Forelimb muscle (tissue), 1 donor: ENCODE measurements around the gene EML1. TPM values are rescaled to one million over a fixed set of nuclear protein-coding genes. Genes with fewer than 3 reads are reported as not detected.

Experiments used
- DNase-seq: peaks from one replicate; pipeline ENCODE4 v3.0.0-alpha.2; 2013; ENCODE audit warnings: low read depth
- polyA plus RNA-seq: library from polyadenylated mRNA; unstranded; fragments of 120-200 nt; gene quantifications from one replicate; pipeline ENCODE4 v1.2.1, GENCODE V29; 2013; ENCODE audit not compliant: insufficient read length

The EML1 gene
- polyA plus RNA-seq, 1 donor, result 39.5 TPM

DNA sequence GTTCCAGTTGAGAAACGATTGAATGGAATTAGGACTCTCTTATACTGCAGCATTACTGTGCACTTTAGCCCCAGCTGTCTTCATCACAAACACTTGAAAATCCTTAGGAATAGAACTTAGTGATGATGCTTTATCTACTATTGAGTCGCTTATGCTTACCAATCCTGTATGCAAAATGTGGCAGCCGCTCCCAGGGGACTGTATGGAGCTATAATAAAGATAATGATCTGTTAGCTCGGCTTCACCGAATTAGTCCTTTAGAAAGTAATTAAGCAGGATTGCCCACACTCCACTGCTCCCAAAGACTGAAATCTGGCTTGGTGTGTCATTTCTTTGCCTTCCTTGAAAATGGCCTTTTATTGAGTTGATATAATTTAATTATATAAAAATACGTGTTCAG is 10.6 kb downstream of the EML1 start:
- DNase-seq, result no peak

DNA sequence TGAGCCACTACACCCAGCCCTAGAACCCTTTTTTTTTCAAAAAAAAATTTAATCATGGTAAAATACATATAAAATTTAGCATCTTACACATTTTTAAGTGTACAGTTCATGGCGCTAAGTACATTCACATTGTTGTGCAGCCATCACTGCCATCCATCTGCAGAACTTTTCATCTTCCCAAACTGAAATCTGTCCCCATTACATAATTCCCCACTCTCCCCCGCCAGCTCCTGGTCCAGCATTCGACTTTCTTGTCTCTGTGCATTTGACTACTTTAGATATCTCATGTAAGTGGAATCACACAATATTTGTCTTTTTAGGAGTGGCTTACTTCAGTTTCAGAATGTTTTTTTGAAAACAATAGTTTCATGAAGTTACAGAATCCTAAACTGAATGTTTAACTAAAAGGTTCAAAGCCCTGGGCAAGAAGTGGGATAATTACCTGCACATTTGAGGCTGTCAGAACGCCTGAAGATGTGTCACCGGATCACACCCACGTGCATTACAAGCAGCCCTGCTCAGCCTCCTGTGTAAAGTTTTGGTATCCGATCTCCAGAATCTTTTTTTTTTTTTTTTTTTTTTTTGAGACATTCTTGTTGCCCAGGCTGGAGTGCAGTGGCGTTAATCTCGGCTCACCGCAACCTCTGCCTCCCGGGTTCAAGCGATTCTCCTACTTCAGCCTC is 12.7 kb downstream of the EML1 start:
- no peak for DNase-seq

- DNase-seq, result no peak
Observed at GRCh38 chr14:99806836-99807235, 13.6 kb downstream of the EML1 start.

- DNase-seq, result no peak
Observed at GRCh38 chr14:99807413-99808153, 14.4 kb downstream of the EML1 start.

DNA sequence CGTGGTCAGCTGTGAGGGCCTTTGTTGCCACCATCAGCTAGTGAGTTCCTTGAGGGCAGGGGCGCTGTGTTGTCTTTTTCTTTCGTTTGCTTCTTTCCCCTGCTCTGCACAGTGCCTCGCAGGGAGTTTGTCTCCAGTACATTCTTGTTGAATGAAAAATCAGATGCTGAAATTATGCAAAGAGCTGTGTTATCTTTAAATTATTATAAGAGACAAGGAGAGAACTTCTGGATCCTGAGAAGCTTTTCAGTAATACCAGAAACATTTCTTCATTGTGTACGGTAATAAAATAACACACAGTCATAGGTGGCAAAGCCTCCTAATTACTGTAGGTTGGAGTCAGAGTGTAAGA is 14.9 kb downstream of the EML1 start:
- no peak for DNase-seq

GRCh38 chr14:99808515-99808914 is 15.3 kb downstream of the EML1 start:
- DNase-seq, result no peak

DNA sequence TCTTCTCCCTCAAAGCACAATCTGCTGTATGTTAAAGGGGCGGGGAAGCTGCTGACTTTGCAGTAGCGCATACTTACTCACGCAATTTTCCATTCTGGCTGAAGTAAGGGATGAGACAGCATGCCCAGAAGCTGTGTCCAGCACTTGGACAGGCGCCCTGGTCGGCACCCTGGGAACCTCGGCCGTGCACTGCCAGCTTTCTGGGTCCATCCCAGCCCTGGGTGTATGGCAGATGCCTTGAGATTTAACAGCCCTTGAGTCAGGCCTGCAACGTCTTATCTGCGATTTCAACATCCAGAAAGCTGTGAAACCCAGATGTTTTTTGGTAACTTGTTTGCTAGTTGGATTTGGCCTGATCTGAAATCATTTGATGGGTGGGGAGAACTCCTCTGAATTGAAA is 16.1 kb downstream of the EML1 start:
- DNase-seq, result no peak

- DNase-seq, result no peak
Observed at GRCh38 chr14:99809859-99810558, 16.8 kb downstream of the EML1 start.

DNA sequence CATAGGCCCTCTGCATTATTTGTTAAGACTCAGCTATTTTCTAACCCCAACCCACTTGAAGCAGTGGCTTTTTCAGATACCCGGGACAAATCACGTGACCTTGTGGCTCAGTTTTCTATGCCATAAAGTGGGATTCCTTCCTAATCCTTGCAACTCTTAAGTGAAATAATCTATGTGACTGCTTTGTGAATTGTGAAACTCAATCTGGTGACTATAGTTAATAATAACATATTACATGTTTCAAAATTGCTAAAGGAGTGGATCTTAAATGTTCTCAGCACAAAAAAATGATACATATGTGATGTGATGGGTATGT is 17.3 kb downstream of the EML1 start:
- DNase-seq, result no peak

DNA sequence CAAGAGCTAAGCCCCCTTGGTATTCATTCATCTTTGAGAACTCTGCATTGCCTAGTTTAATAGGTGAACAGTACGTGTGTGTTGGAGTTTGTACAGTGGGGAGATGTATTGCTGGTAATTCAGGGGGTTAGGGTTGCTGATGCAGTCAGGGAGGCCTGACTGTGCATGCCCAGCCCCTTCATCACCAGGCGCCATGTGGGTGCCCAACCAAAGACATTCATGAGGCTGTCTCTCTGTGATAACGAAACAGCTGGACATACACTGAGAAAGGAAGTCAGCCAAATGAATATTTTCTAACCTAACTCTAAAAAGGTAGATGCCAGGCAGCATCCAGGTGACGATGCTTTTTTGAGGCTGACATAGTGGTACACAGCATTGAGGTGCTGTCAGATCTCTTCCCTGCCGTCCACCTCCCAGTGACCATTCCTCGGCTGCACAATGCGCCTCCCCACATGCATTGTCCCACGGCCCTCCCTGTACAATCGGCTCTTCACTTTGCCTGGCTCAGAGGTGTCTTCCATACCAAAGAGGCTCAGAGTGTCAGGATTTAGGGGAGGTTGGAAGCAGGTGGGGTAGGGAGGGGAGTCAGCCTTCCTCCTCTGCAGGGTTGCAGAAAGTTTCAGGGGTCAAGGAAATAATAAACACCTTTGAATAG is 19.0 kb downstream of the EML1 start:
- DNase-seq, result no peak

DNA sequence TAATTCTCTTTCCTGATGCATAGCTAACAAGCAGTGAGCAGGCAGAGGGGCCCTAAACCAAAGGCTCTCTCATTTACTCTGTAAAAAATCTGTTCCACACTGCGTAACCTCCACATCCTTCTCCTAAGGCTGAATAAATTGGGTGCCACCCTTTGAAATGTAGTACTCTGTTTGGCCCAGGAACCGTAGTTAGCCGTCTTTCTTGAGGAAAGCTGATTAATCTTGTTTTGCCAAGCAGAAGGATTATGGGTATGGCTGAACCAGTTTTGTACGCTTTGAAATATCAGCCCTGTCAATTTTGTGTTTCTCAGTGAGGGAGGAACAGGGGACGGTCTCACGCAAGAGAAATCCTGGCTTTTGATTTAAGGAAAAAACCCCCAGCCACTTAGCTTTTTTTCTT is 19.7 kb downstream of the EML1 start:
- no peak for DNase-seq

GRCh38 chr14:99815696-99816095 is 22.5 kb downstream of the EML1 start:
- DNase-seq, result no peak

- DNase-seq, result no peak
Observed at GRCh38 chr14:99816217-99816616, 23.0 kb downstream of the EML1 start.

DNA sequence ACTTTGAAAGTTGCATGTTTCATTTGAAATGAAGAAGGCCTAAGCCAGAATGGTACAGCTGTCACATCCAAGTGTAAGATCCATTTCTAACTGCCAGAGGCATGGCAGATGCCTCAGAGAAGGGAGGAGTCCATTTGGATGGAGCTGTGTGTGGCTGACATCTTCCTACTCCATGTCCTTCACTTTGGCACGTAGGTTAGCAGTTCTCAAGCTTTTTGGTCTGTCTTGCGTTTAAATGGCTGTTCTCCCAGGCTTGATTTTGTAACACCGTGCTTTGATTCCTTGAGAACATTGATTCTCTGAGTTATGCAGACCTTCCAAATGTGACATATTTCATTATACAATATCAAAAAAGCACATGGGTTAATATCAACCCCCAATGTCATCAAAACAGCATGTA is 23.4 kb downstream of the EML1 start:
- no peak for DNase-seq

DNA sequence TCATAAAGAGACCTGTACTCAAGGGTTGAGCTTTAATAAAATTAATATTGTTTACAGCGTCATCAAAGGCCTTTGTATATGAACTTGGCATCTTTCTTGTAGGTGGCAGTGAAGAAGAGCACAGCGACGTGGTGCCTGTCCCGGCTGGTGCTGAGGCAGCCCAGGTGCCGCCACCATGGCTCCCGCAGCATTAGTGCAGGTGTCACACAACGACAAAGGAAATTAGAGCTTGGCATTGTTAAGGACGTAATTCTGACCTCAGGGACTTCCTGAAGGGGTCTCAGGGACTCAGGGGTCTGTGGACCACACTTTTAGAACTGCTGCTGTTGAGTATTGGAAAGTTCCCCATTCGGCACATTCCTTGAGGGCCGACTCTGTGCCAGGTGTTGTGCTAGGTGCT is 24.1 kb downstream of the EML1 start:
- no peak for DNase-seq

DNA sequence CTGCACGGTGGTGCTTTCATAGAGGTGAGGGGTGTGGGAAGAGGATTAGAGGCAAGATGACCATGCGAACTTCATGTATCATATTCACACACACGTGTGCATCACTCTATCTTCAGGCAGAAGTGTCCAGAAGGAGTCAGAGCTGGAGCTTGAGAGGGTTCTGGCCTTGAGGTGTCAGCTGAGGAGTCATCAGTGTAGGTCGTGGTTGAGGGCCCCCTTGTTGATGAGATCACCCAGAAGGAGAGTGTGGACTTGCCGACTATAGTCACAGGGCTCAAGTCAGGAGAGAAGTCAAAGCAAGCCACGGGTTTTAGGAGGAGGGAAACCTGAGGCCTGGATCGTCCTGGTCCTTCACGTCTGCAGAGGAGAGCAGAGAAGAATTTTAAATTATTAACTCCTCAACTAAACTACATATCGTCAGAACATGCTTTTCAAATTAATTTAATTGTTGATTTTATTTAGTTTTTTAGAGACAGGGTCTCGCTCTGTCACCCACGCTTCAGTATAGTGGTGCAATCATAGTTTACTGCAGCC is 25.4 kb downstream of the EML1 start:
- DNase-seq, result no peak

GRCh38 chr14:99819514-99819913 is 26.3 kb downstream of the EML1 start:
- DNase-seq, result no peak

- DNase-seq, result no peak
Observed at GRCh38 chr14:99820702-99821331, 27.6 kb downstream of the EML1 start.

- DNase-seq, result no peak
Observed at GRCh38 chr14:99821519-99822508, 28.6 kb downstream of the EML1 start.

- DNase-seq, result peak; percentile 47
Observed at GRCh38 chr14:99822800-99823455, 29.7 kb downstream of the EML1 start.
